HG03025 (cell line): ENCODE data around the gene NFATC4.

Experiments used
- ATAC-seq: cut with Tn5 transposase; IDR thresholded peaks from one replicate; pipeline ENCODE4 v1.9.1; 2021; ENCODE audit warnings: mild to moderate bottlenecking, moderate library complexity; ENCODE audit not compliant: unreplicated experiment, low FRiP score

Gene NFATC4

DNA sequence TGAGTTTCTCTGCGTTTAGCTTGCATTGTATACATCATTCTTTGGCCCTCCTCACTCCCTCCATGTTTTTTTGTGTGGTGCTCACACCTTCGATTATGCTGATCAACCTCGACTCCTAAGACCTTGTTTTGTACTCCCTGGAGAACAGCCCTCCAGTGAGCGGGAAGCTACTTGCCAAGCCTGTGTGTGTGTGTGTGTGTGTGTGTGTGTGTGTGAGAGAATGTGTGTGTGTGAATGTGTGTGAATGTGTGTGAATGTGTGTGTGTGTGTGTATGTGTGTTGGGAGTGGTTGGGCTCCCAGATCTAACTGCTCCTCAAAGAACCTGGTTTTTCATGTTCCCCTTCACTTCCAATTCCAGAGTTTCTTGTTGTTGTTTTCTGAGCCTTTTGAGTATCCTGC is 36.8 kb downstream of the NFATC4 start:
- ATAC-seq: no peak

DNA sequence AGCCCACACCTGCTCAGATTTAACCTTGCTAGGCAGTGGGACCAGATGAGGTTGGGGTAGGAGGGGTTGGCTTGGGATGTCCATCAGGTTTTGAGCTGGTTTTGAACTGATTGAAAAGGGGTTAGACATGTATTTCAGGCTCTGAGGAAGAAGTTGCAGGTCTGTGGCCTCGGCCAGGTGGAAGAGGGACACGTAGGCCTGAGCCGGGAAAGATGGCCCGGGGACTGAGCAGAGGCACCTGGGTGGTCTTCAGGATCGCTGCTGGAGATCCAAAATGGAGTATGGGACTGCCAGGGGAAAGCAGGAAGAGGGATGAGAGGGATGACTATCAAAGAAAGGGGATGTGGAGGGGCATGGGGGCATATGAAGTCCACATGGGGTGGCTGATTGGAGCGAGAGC is 38.4 kb downstream of the NFATC4 start:
- no peak for ATAC-seq

DNA sequence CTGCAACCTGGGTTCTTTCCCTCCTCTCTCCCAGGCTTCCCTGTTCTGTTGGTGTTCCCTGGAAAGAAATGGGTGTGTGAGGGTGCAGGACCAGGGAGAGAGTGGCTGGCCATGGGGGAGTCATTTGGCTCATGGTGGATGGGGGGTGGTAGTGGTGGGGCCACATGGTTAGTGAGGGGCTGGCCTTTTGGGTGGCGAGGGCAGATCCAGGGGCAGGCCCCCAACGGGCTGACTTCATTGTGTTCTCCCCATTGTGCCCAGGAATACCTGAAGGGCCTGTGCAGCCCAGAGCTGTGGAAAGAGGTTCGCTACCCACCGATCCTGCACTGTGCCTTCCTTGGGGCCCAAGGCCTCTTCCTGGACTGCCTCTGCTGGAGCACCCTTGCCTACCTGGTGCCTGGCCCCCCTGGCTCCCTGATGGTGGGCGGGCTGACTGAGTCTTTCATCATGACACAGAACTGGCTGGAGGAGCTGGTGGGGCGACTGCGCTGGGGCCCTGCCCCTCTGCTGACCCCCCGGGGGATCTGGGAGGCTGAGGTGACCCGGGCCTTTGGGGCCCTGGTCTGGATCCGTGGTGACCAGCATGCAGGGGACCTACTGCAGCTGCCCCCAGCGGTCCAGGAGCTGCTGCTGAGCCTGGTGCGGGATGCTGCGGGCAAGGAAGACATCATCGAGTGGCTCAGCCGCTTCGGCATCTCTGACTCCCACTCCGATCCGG is 39.8 kb downstream of the NFATC4 start:
- ATAC-seq: no peak

DNA sequence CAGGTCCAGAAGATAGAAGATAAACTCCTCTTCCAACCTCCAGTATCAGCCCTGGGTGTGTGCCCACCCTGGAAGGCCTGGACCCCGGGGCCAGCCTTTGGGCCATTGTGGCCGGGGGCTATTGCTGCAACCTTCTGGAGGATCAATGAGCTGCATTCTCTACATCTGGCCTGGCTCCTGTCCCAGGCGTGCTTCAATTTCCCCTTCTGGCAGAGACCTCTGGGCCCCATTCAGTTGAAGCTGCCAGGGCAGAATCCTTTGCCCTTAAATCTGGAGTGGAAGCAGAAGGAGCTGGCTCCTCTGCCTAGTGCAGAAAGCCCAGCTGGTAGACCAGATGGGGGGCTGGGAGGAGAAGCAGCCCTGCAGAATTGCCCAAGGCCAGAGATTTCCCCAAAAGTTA is 40.8 kb downstream of the NFATC4 start:
- ATAC-seq: no peak

DNA sequence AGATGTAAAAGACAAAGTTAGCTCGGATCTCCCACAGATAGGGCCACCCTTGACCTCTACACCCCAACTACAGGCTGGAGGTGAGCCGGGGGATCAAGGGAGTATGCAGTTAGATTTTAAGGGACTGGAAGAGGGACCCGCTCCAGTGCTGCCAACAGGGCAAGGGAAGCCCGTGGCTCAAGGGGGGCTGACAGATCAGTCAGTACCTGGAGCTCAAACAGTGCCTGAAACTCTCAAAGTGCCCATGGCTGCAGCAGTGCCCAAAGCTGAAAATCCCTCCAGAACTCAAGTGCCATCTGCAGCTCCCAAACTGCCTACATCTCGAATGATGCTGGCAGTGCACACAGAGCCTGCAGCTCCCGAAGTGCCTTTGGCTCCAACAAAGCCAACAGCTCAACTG is 41.2 kb downstream of the NFATC4 start:
- no peak for ATAC-seq

DNA sequence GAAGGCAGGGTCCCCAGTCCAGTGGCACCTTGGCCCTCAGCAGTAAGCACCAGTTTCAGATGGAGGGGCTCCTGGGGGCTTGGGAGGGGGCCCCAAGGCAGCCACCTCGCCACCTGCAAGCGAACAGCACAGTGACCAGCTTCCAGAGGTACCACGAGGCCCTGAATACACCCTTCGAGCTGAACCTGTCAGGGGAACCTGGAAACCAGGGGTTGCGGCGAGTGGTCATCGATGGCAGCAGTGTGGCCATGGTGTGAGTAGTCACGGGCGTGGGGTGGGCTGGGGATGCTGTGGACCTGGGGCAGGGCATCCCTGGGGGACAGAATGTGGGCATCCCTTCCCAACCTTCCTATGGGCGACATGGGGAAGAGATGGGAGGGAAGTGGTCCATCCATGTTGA is 42.0 kb downstream of the NFATC4 start:
- ATAC-seq: no peak

DNA sequence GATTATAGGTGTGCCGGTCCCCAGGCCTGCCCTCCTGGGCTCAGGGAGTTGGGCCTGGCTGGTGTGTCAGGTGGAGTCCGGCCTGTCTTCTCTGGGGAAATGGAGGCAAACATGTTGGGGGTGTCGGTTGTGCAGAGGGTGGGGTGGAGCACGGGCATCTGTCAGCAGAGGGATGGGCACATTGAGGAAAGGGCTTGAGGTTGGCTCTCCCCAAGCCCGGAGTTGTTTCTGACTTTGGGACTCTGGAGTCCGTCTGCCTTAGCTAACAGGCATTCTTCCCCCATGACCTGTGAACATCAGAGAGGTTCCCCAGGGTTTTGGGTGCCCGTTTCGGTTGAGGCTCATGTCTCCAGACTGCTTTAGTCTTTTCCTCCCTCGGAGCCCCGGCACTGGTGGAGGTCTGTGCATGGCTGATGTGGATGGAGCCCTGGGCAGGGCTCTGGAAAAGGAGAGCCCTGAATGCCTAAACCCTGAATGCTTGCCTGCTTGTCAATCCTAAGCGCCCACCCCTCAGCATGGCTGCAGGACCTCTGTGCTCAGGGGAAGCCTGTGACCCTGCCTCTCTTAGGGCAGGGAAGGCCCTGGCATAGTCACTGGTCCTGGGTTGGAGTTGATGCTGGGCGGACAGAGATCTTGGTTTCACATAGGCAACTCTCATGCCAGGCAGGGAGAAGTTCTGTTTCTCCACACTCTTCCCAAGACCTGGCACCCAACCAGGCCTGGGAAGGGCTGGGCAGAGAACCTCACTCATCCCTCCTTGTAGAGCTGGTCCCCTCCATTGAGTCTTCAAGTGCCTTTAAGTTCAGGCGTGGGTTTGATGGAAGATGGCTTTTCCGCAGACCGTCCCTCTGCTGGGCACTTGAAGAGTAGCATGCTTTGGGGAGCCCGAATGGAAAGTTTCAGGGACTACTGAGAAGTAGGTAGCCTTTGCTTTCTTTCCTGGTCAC is 43.7 kb downstream of the NFATC4 start:
- ATAC-seq: no peak

DNA sequence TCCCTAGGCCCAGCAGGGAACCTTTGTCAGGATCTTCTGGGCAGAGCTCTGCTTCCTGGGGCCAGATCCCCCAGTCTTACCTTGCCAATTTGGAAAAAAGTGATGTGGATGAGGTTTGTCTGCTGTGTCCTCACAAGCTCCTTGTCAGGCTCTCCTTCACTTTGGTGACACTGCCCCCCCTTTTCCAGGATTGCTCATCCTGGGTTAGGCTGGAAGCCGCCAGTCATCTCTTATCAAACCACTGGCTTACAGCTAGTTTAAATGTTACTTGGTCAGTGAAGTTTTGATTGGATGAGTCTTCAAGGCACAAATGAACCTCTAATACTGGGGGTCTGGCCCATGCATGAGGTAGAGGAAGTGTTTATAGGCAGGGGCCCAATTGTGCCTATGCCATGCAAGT is 46.1 kb downstream of the NFATC4 start:
- ATAC-seq: no peak

DNA sequence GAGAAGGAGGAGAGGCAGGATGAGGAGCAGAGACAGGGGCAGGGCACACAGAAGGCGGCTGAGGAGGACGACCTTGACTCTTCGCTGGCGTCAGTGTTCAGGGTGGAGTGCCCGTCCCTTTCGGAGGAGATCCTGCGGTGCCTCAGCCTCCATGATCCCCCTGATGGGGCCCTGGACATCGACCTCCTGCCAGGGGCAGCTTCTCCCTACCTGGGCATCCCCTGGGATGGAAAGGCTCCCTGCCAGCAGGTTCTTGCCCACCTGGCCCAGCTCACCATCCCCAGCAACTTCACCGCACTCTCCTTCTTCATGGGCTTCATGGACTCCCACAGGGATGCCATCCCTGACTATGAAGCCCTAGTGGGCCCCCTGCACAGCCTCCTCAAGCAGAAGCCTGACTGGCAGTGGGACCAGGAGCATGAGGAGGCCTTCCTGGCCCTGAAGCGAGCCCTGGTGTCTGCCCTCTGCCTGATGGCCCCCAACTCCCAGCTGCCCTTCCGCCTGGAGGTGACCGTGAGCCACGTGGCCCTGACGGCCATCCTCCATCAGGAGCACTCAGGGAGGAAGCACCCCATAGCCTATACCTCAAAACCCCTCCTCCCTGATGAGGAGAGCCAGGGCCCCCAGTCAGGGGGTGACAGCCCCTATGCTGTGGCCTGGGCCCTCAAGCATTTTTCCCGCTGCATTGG is 46.9 kb downstream of the NFATC4 start:
- ATAC-seq: no peak

DNA sequence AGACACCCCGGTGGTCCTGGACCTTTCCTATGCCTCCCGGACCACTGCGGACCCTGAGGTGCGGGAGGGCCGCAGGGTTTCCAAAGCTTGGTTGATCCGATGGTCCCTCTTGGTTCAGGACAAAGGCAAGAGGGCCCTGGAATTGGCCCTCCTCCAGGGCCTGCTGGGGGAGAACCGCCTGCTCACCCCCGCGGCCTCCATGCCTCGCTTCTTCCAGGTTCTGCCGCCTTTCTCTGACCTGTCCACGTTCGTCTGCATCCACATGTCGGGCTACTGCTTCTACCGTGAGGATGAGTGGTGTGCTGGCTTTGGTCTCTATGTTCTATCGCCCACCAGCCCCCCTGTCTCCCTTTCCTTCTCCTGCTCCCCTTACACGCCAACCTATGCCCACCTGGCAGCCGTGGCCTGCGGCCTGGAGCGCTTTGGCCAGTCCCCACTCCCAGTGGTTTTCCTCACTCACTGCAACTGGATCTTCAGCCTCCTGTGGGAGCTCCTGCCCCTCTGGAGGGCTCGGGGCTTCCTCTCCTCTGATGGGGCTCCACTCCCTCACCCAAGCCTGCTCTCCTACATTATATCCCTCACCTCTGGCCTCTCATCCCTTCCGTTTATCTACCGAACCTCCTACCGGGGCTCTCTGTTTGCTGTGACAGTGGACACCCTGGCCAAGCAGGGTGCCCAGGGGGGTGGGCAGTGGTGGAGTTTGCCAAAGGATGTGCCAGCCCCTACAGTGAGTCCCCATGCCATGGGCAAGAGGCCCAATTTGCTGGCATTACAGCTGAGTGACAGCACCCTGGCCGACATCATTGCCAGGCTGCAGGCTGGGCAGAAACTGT is 47.7 kb downstream of the NFATC4 start:
- no peak for ATAC-seq

DNA sequence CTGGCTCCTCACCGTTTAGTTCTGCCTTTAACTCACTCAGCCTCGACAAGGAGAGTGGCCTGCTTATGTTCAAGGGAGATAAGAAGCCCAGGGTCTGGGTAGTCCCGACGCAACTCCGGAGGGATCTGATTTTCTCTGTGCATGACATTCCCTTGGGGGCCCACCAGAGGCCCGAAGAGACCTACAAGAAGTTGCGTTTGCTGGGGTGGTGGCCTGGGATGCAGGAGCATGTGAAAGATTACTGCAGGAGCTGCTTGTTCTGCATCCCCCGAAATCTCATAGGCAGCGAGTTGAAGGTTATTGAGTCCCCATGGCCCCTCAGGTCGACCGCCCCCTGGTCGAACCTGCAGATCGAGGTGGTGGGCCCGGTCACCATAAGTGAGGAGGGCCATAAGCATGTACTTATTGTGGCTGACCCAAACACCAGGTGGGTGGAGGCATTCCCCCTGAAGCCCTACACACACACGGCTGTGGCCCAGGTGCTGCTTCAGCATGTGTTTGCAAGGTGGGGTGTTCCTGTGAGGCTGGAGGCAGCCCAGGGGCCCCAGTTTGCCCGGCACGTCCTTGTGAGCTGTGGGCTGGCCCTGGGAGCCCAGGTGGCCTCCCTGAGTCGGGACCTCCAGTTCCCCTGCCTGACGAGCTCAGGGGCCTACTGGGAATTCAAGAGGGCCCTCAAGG is 48.4 kb downstream of the NFATC4 start:
- ATAC-seq: no peak

DNA sequence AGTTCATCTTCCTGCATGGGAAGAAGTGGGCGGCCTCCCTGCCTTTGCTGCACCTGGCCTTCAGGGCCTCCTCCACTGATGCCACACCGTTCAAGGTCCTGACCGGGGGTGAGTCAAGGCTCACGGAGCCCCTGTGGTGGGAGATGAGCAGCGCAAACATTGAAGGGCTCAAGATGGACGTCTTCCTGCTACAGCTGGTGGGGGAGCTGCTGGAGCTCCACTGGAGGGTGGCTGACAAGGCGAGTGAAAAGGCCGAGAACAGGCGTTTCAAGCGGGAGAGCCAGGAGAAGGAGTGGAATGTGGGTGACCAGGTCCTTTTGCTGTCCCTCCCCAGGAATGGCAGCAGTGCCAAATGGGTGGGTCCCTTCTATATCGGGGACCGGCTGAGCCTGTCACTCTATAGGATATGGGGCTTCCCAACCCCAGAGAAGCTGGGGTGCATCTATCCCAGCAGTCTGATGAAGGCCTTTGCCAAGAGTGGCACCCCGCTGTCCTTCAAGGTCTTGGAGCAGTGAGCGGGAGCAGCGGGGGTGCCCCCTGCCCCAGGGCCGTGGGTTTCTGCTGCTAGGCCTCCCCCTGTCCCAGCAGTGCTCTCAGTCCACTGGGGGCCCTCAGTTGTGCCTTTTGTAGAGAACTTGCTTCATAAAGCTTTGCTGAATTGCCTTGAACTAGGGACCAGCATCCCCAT is 49.1 kb downstream of the NFATC4 start:
- no peak for ATAC-seq

DNA sequence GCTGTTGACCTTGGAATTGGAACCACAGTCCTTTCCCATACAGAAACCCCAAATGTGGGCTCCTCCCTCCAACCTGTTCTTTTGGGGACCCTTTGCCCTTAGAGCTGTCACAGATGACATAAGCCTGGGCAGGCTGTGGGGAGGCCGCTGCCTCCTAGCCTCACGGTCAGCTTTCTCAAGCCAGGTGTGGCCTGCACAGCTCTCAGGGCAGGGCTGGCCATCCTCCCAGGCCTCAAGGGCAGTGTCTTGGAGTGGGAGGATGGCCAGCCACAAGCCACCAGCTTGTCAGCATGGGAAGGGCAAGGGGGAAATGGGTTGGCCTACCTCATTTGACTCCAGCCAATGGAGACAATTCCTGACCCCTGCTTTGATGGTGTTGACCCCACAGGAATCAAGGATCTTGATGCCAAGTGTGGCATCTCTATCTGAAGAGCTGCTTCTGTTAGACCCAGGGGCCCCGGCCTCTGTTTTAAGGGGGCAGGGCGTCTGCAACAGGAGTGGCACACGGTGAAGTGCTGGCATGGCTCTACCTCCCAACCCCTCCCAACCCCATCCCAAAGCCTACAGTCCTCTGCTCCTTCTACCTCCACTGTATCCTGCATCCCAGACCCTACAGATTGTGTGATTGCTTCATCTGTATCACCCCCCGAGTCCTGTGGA is 50.0 kb downstream of the NFATC4 start:
- no peak for ATAC-seq

DNA sequence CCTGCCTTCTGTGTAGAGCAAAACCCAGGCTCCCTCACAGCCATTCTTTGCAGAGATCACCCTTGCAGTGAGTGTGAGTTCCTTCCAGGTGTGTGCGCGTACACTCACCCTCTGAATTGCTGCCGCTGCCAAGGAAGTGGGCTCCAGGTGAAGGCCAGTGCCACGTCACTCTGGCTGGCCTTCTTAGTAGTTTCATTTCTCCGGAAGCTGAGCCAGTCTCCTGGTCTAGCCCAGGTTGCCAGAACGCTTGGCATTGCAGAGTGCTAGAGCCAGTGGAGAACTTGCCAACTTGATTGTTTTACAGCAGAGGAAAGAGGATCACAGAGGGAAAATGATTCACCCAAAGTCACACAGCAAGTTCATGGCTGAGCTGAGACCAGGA is 50.5 kb downstream of the NFATC4 start:
- no peak for ATAC-seq

DNA sequence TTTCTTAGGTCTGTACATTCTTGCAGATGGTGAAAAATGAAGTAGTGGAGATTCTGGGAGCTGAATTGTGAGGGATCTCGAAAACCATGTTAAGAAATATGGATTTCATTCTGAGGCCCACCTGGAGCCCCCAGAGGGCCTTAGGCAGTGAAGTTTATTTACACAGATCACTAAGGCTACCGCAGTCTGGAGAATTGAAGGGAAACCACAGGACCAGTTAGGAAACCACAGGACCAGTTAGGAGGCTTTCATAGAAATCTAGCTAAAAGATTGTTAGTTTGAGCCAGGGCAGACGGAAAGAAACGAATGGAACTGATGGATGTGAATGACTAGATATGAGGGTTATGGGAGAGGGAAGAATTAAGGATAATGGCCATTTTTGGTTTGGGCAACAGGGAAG is 54.3 kb downstream of the NFATC4 start:
- no peak for ATAC-seq

DNA sequence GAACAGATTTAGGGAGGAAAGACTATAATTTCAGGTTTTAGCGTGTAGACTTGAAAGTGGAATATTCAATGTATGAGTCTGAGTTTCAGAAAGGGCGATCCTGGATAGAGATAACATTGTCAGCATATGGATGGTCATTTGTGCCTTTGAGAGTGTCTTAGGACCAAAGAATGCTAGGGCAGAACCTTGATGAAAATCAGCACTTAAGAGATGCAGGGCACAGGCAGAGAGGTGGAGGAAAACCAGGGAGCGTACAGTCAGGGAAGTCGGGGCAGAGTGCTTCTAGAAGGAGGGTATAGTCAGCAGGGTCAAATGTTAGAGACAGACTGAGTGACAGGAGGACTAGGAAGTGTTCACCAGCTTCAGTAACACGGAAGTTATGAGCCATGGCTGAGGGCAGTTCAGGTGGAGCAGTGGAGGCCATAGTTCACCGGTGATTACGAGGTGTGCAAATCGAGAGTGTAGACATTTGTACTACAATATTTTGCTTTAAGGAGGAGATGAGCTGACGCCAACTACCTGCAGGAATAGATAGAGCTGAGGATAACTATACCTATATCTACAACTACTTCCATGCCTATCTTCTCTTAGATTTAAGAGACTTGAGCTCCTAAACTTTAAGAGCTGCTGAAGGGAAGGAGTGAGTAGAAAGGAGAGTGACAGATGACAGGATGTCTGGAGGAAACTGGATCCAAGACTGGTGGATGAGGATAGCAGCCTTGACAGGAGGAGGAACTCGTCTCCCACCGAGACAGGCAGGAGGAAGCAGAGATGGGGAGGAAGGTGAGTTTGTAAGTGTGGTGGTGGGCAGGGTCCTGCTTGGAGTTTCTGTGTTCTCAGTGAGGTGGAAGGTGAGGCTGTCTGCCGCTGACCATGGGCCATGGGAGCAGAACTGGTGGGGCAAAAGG is 55.0 kb downstream of the NFATC4 start:
- ATAC-seq: no peak

DNA sequence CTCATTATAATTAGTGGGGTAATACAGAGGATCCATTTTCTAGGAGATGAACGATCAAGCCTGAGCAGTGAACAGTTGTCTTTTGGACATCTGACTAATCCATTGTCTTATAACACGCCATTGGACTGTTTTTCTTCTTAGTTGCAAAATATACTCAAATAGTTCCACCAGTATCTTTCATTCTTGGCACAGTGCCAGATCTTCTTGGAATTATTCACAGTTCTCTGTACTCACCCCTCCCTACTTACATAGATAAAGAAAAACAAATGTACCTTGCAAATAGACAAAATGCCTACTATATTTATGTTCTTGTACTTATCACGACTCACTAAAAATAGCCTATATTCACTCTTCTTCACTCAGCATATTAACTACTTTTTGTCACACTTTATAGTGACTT is 57.7 kb downstream of the NFATC4 start:
- no peak for ATAC-seq
